AG04449 (cell line): Measurements from ENCODE around the gene TNN.

ENCODE experiments used
- CTCF ChIA-PET: fragments of 350-600 bp; formaldehyde crosslinking; extraction: SDS; loops from one replicate; lab custom pipeline; 2021; ENCODE audit warnings: antibody characterized with exemption; lab: Yijun Ruan, JAX
- POLR2A ChIA-PET: fragments of 400-600, 350-600 bp; formaldehyde crosslinking; extraction: SDS; loops from one replicate; lab custom pipeline; 2020; ENCODE audit warnings: antibody characterized with exemption, inconsistent platforms; lab: Yijun Ruan, JAX
- DNase-seq: peaks from one replicate; pipeline ENCODE4 v3.0.0-alpha.2; 2010; ENCODE audit warnings: low read depth, low spot score
- H3K4me3 ChIP-seq: 2 replicates; pipeline ENCODE4 v1.5.1; 2011; ENCODE audit warnings: low read depth, mild to moderate bottlenecking, control low read depth, low read length
- TF ChIP-seq, protein P1 (sequence below): IDR thresholded peaks from one replicate; pipeline ENCODE4 v1.5.1; 2011; ENCODE audit warnings: mild to moderate bottlenecking, moderate library complexity, low read length, control low read depth, inconsistent platforms; ENCODE audit not compliant: insufficient read depth; ENCODE audit errors: missing control alignments

The TNN gene

DNA sequence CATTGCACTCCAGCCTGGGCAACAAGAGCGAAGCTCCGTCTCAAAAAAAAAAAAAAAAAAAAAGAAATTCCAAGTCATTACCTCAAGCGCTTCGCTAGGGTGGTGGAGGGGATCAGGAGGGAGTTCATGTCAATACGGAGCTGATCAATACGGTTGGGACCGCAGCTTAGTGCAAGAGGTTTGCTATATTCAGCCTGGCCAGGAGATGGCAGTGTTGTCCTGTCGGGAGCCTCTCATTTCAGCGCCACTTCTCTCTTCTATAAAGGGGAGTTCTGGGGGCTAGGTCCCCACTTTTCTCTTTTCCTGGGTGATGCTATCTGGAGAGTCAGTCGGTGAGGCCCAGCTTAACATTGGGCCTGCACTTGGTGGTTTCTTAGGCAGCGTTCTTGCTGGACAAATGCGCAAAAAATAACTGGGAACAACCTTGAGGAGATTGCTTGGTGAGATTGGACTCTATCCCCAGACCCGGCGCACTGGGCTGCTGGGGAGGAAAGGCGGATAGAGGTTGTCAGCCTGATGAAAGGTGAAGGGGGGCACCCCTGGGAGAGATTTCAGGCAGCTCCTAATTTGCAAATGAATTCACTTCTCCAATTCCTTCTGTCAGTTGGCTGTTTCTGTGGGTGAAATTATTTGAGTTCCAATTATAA lies 84.5 kb downstream of the TNN start:
- ChIA-PET CTCF (interaction anchor here (0.6 to 6.4 kb wide), 24 partner anchors 9 to 1691 kb away, joined by 3 to 84 read pairs (median 4); partner anchors contain the start of gene MRPS14), POLR2A (no interaction called here)
- TF ChIP-seq, protein P1, sequence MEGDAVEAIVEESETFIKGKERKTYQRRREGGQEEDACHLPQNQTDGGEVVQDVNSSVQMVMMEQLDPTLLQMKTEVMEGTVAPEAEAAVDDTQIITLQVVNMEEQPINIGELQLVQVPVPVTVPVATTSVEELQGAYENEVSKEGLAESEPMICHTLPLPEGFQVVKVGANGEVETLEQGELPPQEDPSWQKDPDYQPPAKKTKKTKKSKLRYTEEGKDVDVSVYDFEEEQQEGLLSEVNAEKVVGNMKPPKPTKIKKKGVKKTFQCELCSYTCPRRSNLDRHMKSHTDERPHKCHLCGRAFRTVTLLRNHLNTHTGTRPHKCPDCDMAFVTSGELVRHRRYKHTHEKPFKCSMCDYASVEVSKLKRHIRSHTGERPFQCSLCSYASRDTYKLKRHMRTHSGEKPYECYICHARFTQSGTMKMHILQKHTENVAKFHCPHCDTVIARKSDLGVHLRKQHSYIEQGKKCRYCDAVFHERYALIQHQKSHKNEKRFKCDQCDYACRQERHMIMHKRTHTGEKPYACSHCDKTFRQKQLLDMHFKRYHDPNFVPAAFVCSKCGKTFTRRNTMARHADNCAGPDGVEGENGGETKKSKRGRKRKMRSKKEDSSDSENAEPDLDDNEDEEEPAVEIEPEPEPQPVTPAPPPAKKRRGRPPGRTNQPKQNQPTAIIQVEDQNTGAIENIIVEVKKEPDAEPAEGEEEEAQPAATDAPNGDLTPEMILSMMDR: peak; percentile 82
- H3K4me3 ChIP-seq: no peak overlapping the region
- DNase-seq: no peak

DNA sequence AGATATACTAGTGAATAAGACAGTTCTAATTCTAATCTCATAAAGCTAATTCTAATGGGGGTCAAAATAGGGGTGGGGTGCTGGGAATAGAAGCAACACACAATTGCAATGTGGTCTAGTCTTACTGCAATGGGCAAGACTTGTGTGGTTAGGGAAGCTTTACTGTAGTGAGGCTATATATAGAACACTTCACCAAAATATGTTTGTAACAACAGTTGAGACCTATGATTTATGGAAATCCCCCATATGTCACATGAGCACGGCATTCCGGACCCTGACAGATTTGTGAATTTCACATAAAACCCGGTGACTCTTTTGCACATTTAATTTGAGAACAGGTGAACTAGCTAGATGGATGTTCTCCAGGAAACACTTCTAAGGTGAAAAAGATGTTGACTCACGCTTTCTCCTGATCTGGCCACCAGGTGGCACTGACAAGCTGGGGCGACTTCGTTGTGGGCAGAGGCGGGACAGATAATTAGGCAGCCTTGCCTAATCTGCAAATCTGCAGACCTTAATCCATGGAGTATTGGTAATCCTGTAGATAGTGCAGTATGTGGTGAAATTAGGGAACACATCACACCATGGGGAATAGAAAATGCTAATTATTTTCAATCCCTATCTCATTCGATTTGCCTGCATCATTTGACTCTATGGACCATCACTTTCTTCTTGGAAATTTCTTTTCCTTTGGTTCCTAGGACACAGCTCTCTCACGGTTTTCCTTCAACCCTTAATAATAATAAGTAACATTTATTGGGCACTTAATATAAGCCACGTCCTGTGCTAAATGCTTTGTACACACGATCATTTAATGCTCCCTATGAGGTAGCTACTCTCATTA lies 87.2 kb downstream of the TNN start:
- no peak for DNase-seq
- CTCF ChIA-PET: interaction anchor here (0.9 to 3.7 kb wide), 25 partner anchors 9 to 1687 kb away, joined by 3 to 44 read pairs (median 4); partner anchors contain the start of gene MRPS14
- H3K4me3 ChIP-seq: no peak overlapping the region
- POLR2A ChIA-PET: no interaction called here
- TF ChIP-seq, protein P1: peak; percentile 73

DNA sequence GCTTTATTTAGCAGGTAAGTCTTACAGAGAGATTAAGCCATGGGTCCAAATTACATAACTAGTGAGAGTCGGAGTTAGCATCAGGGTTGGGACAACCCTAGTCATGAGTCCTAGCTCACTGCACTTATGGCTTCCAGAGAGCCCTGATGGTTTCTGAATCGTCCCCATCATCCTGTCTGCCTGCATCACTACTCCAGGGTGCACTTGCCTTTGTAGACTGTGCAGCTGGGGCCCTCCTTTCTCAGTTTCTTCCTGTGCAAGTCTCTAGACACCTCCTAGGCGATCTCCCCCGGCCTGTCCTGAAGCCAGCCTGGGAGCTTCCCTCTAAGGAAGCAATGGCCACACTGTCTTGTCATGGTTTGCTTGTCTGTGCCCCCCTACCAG lies 87.8 kb downstream of the TNN start:
- ChIA-PET CTCF (interaction anchor here (1.0 to 3.7 kb wide), 23 partner anchors 8 to 1687 kb away, joined by 3 to 44 read pairs (median 4); partner anchors contain the start of gene MRPS14), POLR2A (no interaction called here)
- no peak overlapping the region for H3K4me3 ChIP-seq
- no peak for DNase-seq
- TF ChIP-seq, protein P1: no peak

DNA sequence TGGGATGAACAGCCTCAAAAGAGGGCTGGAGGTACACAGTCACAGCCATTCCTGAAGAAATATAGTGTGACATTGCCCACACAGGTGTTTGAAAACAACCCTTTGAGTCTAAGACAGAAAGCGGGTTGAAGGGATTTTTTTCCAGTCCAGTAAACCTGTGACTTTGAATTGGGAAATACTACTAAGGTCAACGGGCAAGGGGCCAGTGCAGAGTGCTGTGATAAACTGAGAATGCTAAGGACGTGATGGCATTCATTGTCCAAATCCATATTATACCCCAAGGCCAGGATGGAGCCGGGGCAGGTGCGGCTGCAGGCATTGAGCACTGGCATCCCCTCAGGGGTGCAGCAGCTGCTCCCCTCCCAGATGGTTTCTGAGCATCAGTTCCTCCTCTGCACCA lies 88.3 kb downstream of the TNN start:
- ChIA-PET CTCF (interaction anchor here (1.0 to 3.7 kb wide), 10 partner anchors 9 to 1404 kb away, joined by 3 to 44 read pairs (median 4); no protein-coding TSS in a partner anchor), POLR2A (no interaction called here)
- H3K4me3 ChIP-seq: no peak overlapping the region
- DNase-seq: no peak
- TF ChIP-seq, protein P1: no peak

DNA sequence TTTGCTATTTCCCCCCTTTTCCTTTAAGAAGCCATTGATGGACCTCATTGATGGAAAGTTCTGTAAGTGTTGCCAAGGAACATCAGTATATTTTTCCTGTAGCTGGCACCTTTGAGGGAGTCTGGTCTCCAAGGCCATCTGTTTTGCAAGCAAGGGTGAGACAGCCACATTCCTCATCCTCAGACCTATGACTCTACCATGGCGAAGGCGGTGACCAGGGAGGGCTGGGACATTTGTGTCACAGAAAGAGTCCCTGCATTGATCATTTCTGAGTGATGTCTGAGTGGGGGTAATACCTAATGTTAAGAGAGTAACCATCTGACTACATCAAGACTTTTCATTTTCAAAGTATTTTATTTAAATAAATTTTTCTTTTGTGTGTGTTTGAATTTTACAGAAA lies 89.6 kb downstream of the TNN start:
- TF ChIP-seq, protein P1: no peak
- POLR2A ChIA-PET: no interaction called here
- CTCF ChIA-PET: interaction anchor here (1.2 to 3.7 kb wide), 3 partner anchors 13 to 161 kb away, joined by 4 to 44 read pairs (median 9); no protein-coding TSS in a partner anchor

DNA sequence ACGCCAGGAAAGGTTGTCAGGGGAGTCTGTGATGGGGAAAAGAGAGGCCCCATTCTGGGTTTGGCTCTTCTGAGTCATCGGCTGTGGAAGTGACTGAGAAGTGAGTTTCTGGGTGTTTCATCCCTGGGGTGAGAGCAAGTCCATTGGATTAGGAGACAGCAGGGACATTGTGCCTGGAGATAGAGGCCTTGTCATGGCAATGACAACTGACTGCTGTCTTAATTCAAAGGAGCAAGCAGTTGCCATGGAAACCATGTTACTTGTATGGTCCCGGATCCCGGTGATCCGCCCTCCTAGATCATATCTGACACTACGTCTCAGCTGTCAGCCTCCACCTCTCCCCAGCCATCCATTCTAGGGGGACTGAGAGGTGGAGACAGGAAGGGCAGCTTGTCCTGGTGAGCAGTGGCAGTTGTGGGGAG lies 90.5 kb downstream of the TNN start:
- CTCF ChIA-PET: interaction anchor here (1.8 to 10.7 kb wide), 2 partner anchors 8 to 12 kb away, joined by 4 to 59 read pairs; no protein-coding TSS in a partner anchor
- DNase-seq: no peak

More for the DNA sequence above, 89.6 kb downstream of the TNN start:
- no peak overlapping the region for H3K4me3 ChIP-seq
- no peak for DNase-seq

More for the DNA sequence above, 90.5 kb downstream of the TNN start:
- POLR2A ChIA-PET: no interaction called here
- TF ChIP-seq, protein P1: no peak
- no peak overlapping the region for H3K4me3 ChIP-seq
